ENCODE measurements around the gene RPL12. TPM values are rescaled to one million over a fixed set of nuclear protein-coding genes. Genes with fewer than 3 reads are reported as not detected.

RPL12 gene
- total RNA-seq = 1,232 and 1,334 TPM in 2 replicates
- 5,141 TPM for total RNA-seq (2013)
- 3,459 and 4,444 TPM in 2 replicates for polyA plus RNA-seq
- 1,720 and 1,746 TPM in 2 replicates for polyA minus RNA-seq

- intact Hi-C loops (cut with micrococcal nuclease) = loop anchor here (1.0 to 10.0 kb wide), 8 partner anchors 27 to 824 kb away; partner anchors contain the start of genes GOLGA2, NAIF1, PTRH1 and SLC25A25
Observed at GRCh38 chr9:127450830-127451607, at the start of gene RPL12, which contains the start of gene LRSAM1. TSS of gene RPL12 (minus strand) at chr9:127451406. CDS start at chr9:127451317, 89 bp downstream. TSS of gene LRSAM1 (plus strand) at chr9:127451510. CDS start at chr9:127454528, 3,018 bp downstream.

More at GRCh38 chr9:127450830-127451607, at the start of gene RPL12, which contains the start of gene LRSAM1:
- under 1% methylated on average over 70 of the region's 71 CpGs for WGBS (ENCODE audit: insufficient coverage)
- peaks cover 0 to 53% of the 10 kb centered on the region in 2 experiments for H3K36me3 ChIP-seq (replicated peaks in 1 of 2; ENCODE audit: control extremely low read depth in 1 of 2, control insufficient read depth in 1 of 2, extremely low read depth in 1 of 2, insufficient read depth in 2 of 2, low read length in 1 of 2)
- H3K79me2 ChIP-seq (ENCODE audit: control insufficient read depth, insufficient read depth, low read length) = peaks cover 21% of the 10 kb centered on the region
- ATAC-seq (ENCODE audit: low read depth) (peak; percentile 79), DNase-seq (peak; percentile 98)
- TF ChIP-seq EZH2 (IDR thresholded peaks at IDR 0.05; ENCODE audit: borderline replicate concordance, insufficient read depth, low read depth, low read length, poor library complexity, severe bottlenecking) = no peak
- peak; percentile 26 for TF ChIP-seq CTCF (IDR thresholded peaks at IDR 0.05)
- peak within 1 kb of the TSS; percentile 96 for H2AFZ ChIP-seq (ENCODE audit: insufficient read depth, low read depth, low read length, poor library complexity, severe bottlenecking)
- CTCF ChIA-PET = interaction anchor here (0.9 to 1.6 kb wide), 3 partner anchors 27 to 236 kb away, joined by 4 to 5 read pairs (median 5); partner anchors contain the start of genes SLC2A8 and ZNF79
- peaks cover 58% of the 10 kb centered on the region for H3K4me1 Mint-ChIP-seq
- H3K4me3 Mint-ChIP-seq = peak within 1 kb of the TSS; percentile 97
- peaks cover 28 to 46% of the 10 kb centered on the region in 2 donors for H3K4me1 ChIP-seq (ENCODE audit: control insufficient read depth in 2 of 2, insufficient read depth in 2 of 2, low read length in 2 of 2)
- H3K4me2 ChIP-seq (replicated peaks; ENCODE audit: low read depth, low read length, poor library complexity, severe bottlenecking) = peak within 1 kb of the TSS; percentile 95
- peak within 1 kb of the TSS; percentile 80 for H3K9ac ChIP-seq (ENCODE audit: low read length)
- peak within 1 kb of the TSS; percentile 84 to 85 for H3K27ac ChIP-seq (ENCODE audit: low read length in 2 of 2)
- peaks cover 42% of the 10 kb centered on the region for H4K20me1 ChIP-seq (ENCODE audit: control insufficient read depth, insufficient read depth, low read length, poor library complexity, severe bottlenecking)
- POLR2A ChIA-PET = interaction anchor here (0.5 to 2.8 kb wide), 11 partner anchors 27 to 739 kb away, joined by 3 to 21 read pairs (median 4); partner anchors contain the start of genes CDK9, SLC2A8 and ZNF79
- H3K27me3 Mint-ChIP-seq = no peaks in the 10 kb centered on the region
- H3K9me3 ChIP-seq (ENCODE audit: control extremely low read depth in 1 of 3, control insufficient read depth in 2 of 3, insufficient read depth in 1 of 3, low read length in 2 of 3) = no peaks in the 10 kb centered on the region
- H3K4me3 ChIP-seq (ENCODE audit: control extremely low read depth in 1 of 5, extremely low read depth in 1 of 5, insufficient read depth in 1 of 5, low read depth in 2 of 5, low read length in 4 of 5) = peak within 1 kb of the TSS; percentile 73 to 92 (median 82)
- no peaks in the 10 kb centered on the region for H3K27me3 ChIP-seq (replicated peaks in 1 of 4; ENCODE audit: control extremely low read depth in 1 of 4, control insufficient read depth in 3 of 4, insufficient read depth in 4 of 4, low read length in 3 of 4)
- peak within 1 kb of the TSS; percentile 98 for H3K27ac Mint-ChIP-seq
- H3K9me3 Mint-ChIP-seq (ENCODE audit: insufficient read depth) = no peaks in the 10 kb centered on the region
